A549 treated with GW870086 at 1 μM for 4 hours (cell line): ENCODE measurements around the gene TMEM181. TPM values are rescaled to one million over a fixed set of nuclear protein-coding genes. Genes with fewer than 3 reads are reported as not detected.

ENCODE experiments used
- total RNA-seq: library from RNA; stranded (reverse); fragments of 200-300 nt; extraction: Qiagen RNA extraction; gene quantifications from 5 replicates; pipeline ENCODE4 v1.2.3, GENCODE V29; 2022; ENCODE audit warnings: low read depth

Gene TMEM181
- total RNA-seq, result 11.7 to 17.0 TPM (median 15.2 TPM) in 5 replicates

GRCh38 chr6:158559895-158560835 is at the start of gene TMEM181:
TSS of gene TMEM181 (plus strand) at chr6:158560091. CDS start at chr6:158560225, 134 bp downstream.

GRCh38 chr6:158644231-158645063 is 84.6 kb downstream of the TMEM181 start, which contains the start of gene DYNLT1:
TSS of gene DYNLT1 (minus strand) at chr6:158644743. CDS start at chr6:158644708, 35 bp downstream.

GRCh38 chr6:158649289-158650143 is 89.6 kb downstream of the TMEM181 start, which contains the start of gene SYTL3:
TSS of gene SYTL3 (plus strand) at chr6:158650054. CDS start at chr6:158663269, 13,215 bp downstream.

Other genes starting within 250 kb of the TMEM181 start
- 5.9 to 7.0 TPM (median 6.8 TPM) in 5 replicates for gene TULP4, start 247.6 kb upstream of the TMEM181 start, total RNA-seq
- gene DYNLT1, start 84.7 kb downstream of the TMEM181 start, total RNA-seq, result 101 to 128 TPM (median 110 TPM) in 5 replicates
- gene SYTL3, start 90.0 kb downstream of the TMEM181 start, total RNA-seq, result 1.1 to 1.5 TPM (median 1.3 TPM) in 5 replicates